GM12874 (cell line): ENCODE data around the gene GPRIN2.

ENCODE experiments used
- CTCF ChIP-seq: IDR thresholded peaks from 2 replicates; pipeline ENCODE4 v1.5.1; 2011; ENCODE audit warnings: low read depth, mild to moderate bottlenecking, control low read depth, low read length, moderate library complexity; ENCODE audit not compliant: insufficient read depth

GPRIN2 gene

GRCh38 chr10:46518028-46518725 lies 38.3 kb downstream of the GPRIN2 start:
- TF ChIP-seq CTCF = no peak

- TF ChIP-seq CTCF = no peak
Measured at GRCh38 chr10:46517541-46517940, 38.9 kb downstream of the GPRIN2 start.

- TF ChIP-seq CTCF = no peak
Measured at GRCh38 chr10:46516660-46517416, 39.6 kb downstream of the GPRIN2 start.

DNA sequence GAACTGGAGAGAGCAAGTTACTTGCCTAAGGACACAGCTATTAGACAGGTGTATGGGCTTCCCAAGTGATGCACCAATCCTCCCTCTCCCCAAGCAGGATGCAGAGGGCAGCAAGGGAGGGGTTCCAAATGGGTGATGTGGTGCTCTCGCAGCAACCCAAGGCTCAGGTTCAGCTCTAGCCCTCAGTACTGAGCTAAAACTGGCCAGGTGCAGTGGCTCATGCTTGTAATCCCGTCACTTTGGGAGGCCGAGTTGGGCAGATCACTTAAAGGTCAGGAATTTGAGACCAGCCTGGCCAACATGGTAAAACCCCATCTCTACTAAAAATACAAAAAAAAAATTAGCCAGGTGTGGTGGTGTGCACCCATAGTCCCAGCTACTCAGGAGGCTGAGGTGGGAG lies 40.7 kb downstream of the GPRIN2 start:
- TF ChIP-seq CTCF = no peak

- no peak for TF ChIP-seq CTCF
Measured at GRCh38 chr10:46515366-46515765, 41.1 kb downstream of the GPRIN2 start.

- TF ChIP-seq CTCF = no peak
Measured at GRCh38 chr10:46514899-46515298, 41.6 kb downstream of the GPRIN2 start.

GRCh38 chr10:46514431-46514861 lies 42.0 kb downstream of the GPRIN2 start:
- TF ChIP-seq CTCF = no peak
